Tibial artery (tissue), 4 donors: Measurements from ENCODE around the gene CAPN11.

Experiments used
- DNase-seq, 2 donors: peaks; one replicate each; pipeline ENCODE4 v3.0.0-alpha.2; 2019
- H3K27ac ChIP-seq, 2 donors: fragments of 200-600 bp; sonication (generic) in 1 of 2; 1 replicate in 1 of 2; 2 replicates in 1 of 2; pipeline ENCODE4 v1.5.1; 2018 to 2019; ENCODE audit warnings: mild to moderate bottlenecking in 1 of 2
- H3K27me3 ChIP-seq, 2 donors: fragments of 200-600 bp; sonication (generic) in 1 of 2; one replicate each; pipeline versions ENCODE4 v1.5.1 to v1.6.0; 2016 to 2019
- H3K36me3 ChIP-seq, 3 donors: fragments of 200-600 bp; sonication (generic) in 2 of 3; one replicate each; pipeline ENCODE4 v1.5.1; 2016 to 2019; ENCODE audit warnings: mild to moderate bottlenecking in 2 of 3
- H3K4me1 ChIP-seq, 4 donors: fragments of 200-600 bp; sonication (generic) in 2 of 4; 1 replicate in 3 of 4; 2 replicates in 1 of 4; pipeline ENCODE4 v1.5.1; 2016 to 2019
- H3K4me3 ChIP-seq, 2 donors: fragments of 200-600 bp; sonication (generic) in 1 of 2; 1 replicate in 1 of 2; 2 replicates in 1 of 2; pipeline ENCODE4 v1.5.1; 2018 to 2019; ENCODE audit warnings: mild to moderate bottlenecking in 2 of 2
- H3K9me3 ChIP-seq, 3 donors: fragments of 200-600 bp; sonication (generic) in 1 of 3; one replicate each; pipeline ENCODE4 v1.5.1; 2016 to 2019
- CTCF ChIP-seq, 2 experiments: fragments of 200-600 bp in 1 of 2; fragments of 450-650 bp in 1 of 2; IDR thresholded peaks; one replicate each; pipeline ENCODE4 v1.5.1; 2017 to 2019; ENCODE audit warnings: antibody characterized with exemption in 2 of 2, mild to moderate bottlenecking in 1 of 2, moderate library complexity in 1 of 2
- intact Hi-C: fragments of 100-400 bp; cut with DNase I; formaldehyde crosslinking; loops from one replicate; pipeline ENCODE4 v1.15.0; 2023; ENCODE audit warnings: low total_unique reads

Gene CAPN11

DNA sequence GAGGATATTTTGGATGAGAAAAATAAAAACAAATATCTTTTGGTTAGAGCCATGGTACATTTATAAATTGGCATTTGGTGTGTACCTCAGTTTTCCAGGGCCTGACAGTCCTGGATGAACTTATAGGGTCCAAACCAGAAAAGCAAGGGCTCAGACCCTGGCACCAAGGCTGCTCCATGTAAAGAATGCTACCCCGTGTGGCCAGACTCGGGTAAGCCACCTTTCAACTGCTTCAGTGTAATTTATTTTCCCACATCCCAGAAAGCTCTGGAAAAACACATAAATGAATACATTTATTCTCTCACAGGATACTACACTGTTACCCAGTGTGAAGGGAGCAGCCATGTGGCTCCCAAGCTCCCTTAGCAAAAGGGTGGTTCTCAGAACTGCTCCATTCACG is 45.2 kb upstream of the CAPN11 start:
- Histone ChIP-seq H3K27ac (no peak overlapping the region), H3K27me3 (no peaks in the 10 kb centered on the region), H3K9me3 (no peaks in the 10 kb centered on the region), H3K4me3 (no peak overlapping the region), H3K36me3 (peaks cover 12 to 65% (median 53%) of the 10 kb centered on the region in 3 donors), H3K4me1 (peaks cover 5 to 26% (median 11%) of the 10 kb centered on the region in 4 donors)
- no peak for DNase-seq
- no peak for TF ChIP-seq CTCF (IDR thresholded peaks at IDR 0.05)
- intact Hi-C loops: no loop called here

DNA sequence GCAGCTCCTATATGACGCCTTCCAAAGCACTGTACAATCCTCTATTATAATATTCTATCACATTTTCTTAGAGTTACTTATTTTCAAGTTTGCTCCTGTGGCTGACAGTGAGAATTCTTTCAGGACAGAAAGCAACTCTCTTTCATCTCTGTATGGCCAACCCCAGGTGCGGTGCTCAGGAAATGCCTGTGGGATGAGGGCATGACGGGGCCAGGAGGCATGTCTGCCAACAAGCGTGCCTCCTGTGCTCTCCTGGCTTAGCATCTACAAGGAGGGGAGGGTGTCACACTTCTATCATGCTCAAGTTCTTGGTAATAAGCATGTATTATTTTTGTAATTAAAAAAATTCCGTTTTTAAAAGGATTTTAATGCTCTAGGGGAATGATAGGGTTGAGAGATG is 42.8 kb upstream of the CAPN11 start:
- Histone ChIP-seq H3K36me3 (peaks cover 12 to 40% (median 35%) of the 10 kb centered on the region in 3 donors), H3K9me3 (no peaks in the 10 kb centered on the region), H3K27ac (no peak overlapping the region), H3K27me3 (no peaks in the 10 kb centered on the region), H3K4me1 (peaks cover 5 to 31% (median 18%) of the 10 kb centered on the region in 4 donors), H3K4me3 (no peak overlapping the region)
- no peak for TF ChIP-seq CTCF (IDR thresholded peaks at IDR 0.05)
- intact Hi-C loops: no loop called here
- DNase-seq: no peak

GRCh38 chr6:44116641-44117382 is 41.8 kb upstream of the CAPN11 start:
- no peak for TF ChIP-seq CTCF (IDR thresholded peaks at IDR 0.05)
- Histone ChIP-seq H3K9me3 (no peaks in the 10 kb centered on the region), H3K4me3 (no peak overlapping the region), H3K27ac (peak overlapping the region in 1 of 2 donors; percentile 26), H3K36me3 (peaks cover 12 to 31% (median 26%) of the 10 kb centered on the region in 3 donors), H3K4me1 (peaks cover 5 to 34% (median 22%) of the 10 kb centered on the region in 4 donors), H3K27me3 (no peaks in the 10 kb centered on the region)
- DNase-seq: no peak
- intact Hi-C loops: no loop called here

- H3K4me1 ChIP-seq: peaks cover 5 to 39% (median 23%) of the 10 kb centered on the region in 4 donors
- H3K36me3 ChIP-seq: peaks cover 12 to 23% (median 19%) of the 10 kb centered on the region in 3 donors
- intact Hi-C loops: no loop called here
- no peak for TF ChIP-seq CTCF (IDR thresholded peaks at IDR 0.05)
- no peaks in the 10 kb centered on the region for H3K27me3 ChIP-seq
- no peak overlapping the region for H3K4me3 ChIP-seq
- no peak for DNase-seq
- no peaks in the 10 kb centered on the region for H3K9me3 ChIP-seq
- no peak overlapping the region for H3K27ac ChIP-seq
These were observed 41.1 kb upstream of the CAPN11 start for GRCh38 chr6:44117397-44118128.

DNA sequence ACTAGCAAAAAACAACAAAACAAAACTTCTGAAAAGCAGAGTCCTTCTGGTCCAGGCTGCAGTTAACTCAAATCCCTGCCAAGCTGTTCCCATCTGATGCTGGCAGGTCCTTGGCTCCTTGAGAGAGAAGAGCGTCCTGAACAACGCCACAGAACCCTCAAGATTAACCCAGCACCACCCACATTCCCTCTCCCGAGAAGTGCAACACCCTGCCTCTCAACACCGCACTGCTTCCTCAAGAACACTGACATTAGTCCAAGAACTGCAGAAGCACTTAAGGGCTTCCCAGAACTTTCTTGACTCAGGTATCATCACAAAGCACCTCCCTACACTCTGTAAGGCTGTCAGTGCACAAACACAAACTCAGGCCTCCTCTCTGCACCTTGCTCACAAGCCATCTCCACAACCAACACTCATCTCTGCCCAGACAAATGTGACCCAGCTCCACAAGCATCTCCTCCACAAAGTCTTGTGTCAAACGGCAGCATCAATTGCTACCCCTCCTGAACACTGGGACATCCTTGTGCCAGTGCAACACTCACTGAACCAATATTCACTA is 38.8 kb upstream of the CAPN11 start:
- no peak for DNase-seq
- H3K4me3 ChIP-seq: no peak overlapping the region
- H3K36me3 ChIP-seq: peaks cover 0 to under 1% (median 0%) of the 10 kb centered on the region in 3 donors
- no peak for TF ChIP-seq CTCF (IDR thresholded peaks at IDR 0.05)
- intact Hi-C loops: no loop called here
- no peak overlapping the region for H3K27ac ChIP-seq
- H3K4me1 ChIP-seq: peaks cover 5 to 52% (median 31%) of the 10 kb centered on the region in 4 donors
- no peaks in the 10 kb centered on the region for H3K9me3 ChIP-seq
- H3K27me3 ChIP-seq: no peaks in the 10 kb centered on the region
